HCT116 (cell line): ENCODE data around the gene GOLGA6L2. TPM values are rescaled to one million over a fixed set of nuclear protein-coding genes. Genes with fewer than 3 reads are reported as not detected.

Experiments
- ATAC-seq: fragments of 200-7000 bp; cut with Tn5 transposase; 2 replicates; pipeline ENCODE4 v1.9.1; 2020; ENCODE audit warnings: mild to moderate bottlenecking, moderate library complexity
- BruUV-seq: library from RNA; stranded (reverse); fragments of 400-500 nt; replicated peaks from 2 replicates; lab custom pipeline; 2021; lab: Mats Ljungman, UMichigan
- CTCF ChIA-PET: fragments of 300-600 bp; sonication (Branson Sonifier 250); formaldehyde crosslinking; loops from one replicate; lab custom pipeline; 2021; ENCODE audit warnings: antibody characterized with exemption; lab: Charles Lee
- POLR2A ChIA-PET: fragments of 300-600, 350-600 bp; sonication (Branson Sonifier 250); formaldehyde crosslinking; loops from one replicate; lab custom pipeline; 2021; ENCODE audit warnings: antibody characterized with exemption; lab: Charles Lee
- RAD21 ChIA-PET, 2 experiments: fragments of 300-600 bp; sonication (Branson Sonifier 250); formaldehyde crosslinking; loops; one replicate each; lab custom pipeline; 2023; ENCODE audit warnings: low total read pairs in 2 of 2; ENCODE audit not compliant: uncharacterized antibody in 2 of 2, unreplicated experiment in 2 of 2, low non-redundant PET in 1 of 2; lab: Charles Lee
- DNase-seq: peaks from one replicate; pipeline ENCODE4 v3.0.0-alpha.2; 2010; ENCODE audit warnings: low read depth, low spot score
- H2AFZ ChIP-seq: fragments of 200-600 bp; shearing (Covaris generic), sonication (generic); 2 replicates; pipeline ENCODE4 v1.6.1; 2017; ENCODE audit warnings: low read depth, mixed run types, mixed read lengths, antibody characterized with exemption, low read length; ENCODE audit not compliant: poor library complexity, severe bottlenecking
- H3K27ac ChIP-seq: 2 replicates; pipeline ENCODE4 v1.5.1; 2012; ENCODE audit warnings: low read depth, low read length
- H3K27me3 ChIP-seq: fragments of 200-600 bp; sonication (generic); 2 replicates; pipeline ENCODE4 v1.6.1; 2016; ENCODE audit warnings: mixed run types, low read length, mixed read lengths; ENCODE audit not compliant: insufficient read depth
- H3K36me3 ChIP-seq, 2 experiments: fragments of 200-500 bp in 1 of 2; fragments of 200-600 bp in 1 of 2; sonication (Bioruptor generic) in 1 of 2; sonication (generic) in 1 of 2; 2 replicates each; pipeline versions ENCODE4 v1.5.1 to v1.6.1; 2014 to 2016; ENCODE audit warnings: low read length in 2 of 2, inconsistent platforms in 1 of 2, mixed read lengths in 1 of 2, mixed run types in 1 of 2; ENCODE audit not compliant: insufficient read depth in 2 of 2, control insufficient read depth in 1 of 2
- H3K4me1 ChIP-seq, 2 experiments: fragments of 200-600 bp in 1 of 2; sonication (generic) in 1 of 2; 2 replicates each; pipeline versions ENCODE4 v1.5.1 to v1.6.1; 2012 to 2017; ENCODE audit warnings: low read length in 2 of 2, inconsistent platforms in 1 of 2, mild to moderate bottlenecking in 1 of 2, mixed read lengths in 1 of 2, mixed run types in 1 of 2, moderate library complexity in 1 of 2; ENCODE audit not compliant: insufficient read depth in 2 of 2, control insufficient read depth in 1 of 2
- H3K4me2 ChIP-seq: fragments of 200-600 bp; sonication (generic); 2 replicates; pipeline ENCODE4 v1.6.1; 2017; ENCODE audit warnings: mixed run types, low read length, mixed read lengths
- H3K4me3 ChIP-seq, 2 experiments: fragments of 200-600 bp in 1 of 2; sonication (generic) in 1 of 2; replicated peaks in 1 of 2; 2 replicates each; pipeline ENCODE4 v1.5.1; 2011 to 2016; ENCODE audit warnings: low read length in 2 of 2, control low read depth in 1 of 2, low read depth in 1 of 2, mild to moderate bottlenecking in 1 of 2, mixed read lengths in 1 of 2, mixed run types in 1 of 2
- H3K79me2 ChIP-seq: fragments of 200-600 bp; sonication (generic); 2 replicates; pipeline ENCODE4 v1.6.1; 2017; ENCODE audit warnings: mild to moderate bottlenecking, mixed run types, low read length, moderate library complexity, mixed read lengths; ENCODE audit not compliant: insufficient read depth
- H3K9ac ChIP-seq: fragments of 200-600 bp; sonication (generic); 2 replicates; pipeline ENCODE4 v1.6.1; 2016; ENCODE audit warnings: low read length, mixed read lengths
- H3K9me2 ChIP-seq: fragments of 200-600 bp; sonication (generic), shearing (Covaris generic); 2 replicates; pipeline ENCODE4 v1.6.1; 2017; ENCODE audit warnings: mixed run types, mild to moderate bottlenecking, moderate library complexity; ENCODE audit not compliant: insufficient read depth
- H3K9me3 ChIP-seq, 2 experiments: fragments of 200-500 bp in 1 of 2; fragments of 200-600 bp in 1 of 2; sonication (Bioruptor generic) in 1 of 2; sonication (generic) in 1 of 2; 2 replicates each; pipeline ENCODE4 v1.6.1; 2014 to 2017; ENCODE audit warnings: low read length in 2 of 2, mixed read lengths in 2 of 2, inconsistent platforms in 1 of 2, low read depth in 1 of 2, mild to moderate bottlenecking in 1 of 2, mixed run types in 1 of 2, moderate library complexity in 1 of 2; ENCODE audit not compliant: control insufficient read depth in 1 of 2, insufficient read depth in 1 of 2
- H4K20me1 ChIP-seq: fragments of 200-600 bp; sonication (generic), shearing (Covaris generic); 2 replicates; pipeline ENCODE4 v1.6.1; 2017; ENCODE audit warnings: mixed run types, mild to moderate bottlenecking, moderate library complexity; ENCODE audit not compliant: insufficient read depth
- ELF1 ChIP-seq: IDR thresholded peaks from 2 replicates; pipeline ENCODE4 v1.6.1; 2012; ENCODE audit warnings: low read depth, borderline replicate concordance
- EZH2 ChIP-seq: fragments of 200-600 bp; sonication (generic); IDR thresholded peaks from 2 replicates; pipeline ENCODE4 v1.6.1; 2017; ENCODE audit warnings: antibody characterized with exemption, mixed run types
- EZH2phosphoT487 ChIP-seq: fragments of 200-600 bp; IDR thresholded peaks from 2 replicates; pipeline ENCODE4 v1.6.1; 2018; ENCODE audit warnings: antibody characterized with exemption, borderline replicate concordance
- FOSL1 ChIP-seq: IDR thresholded peaks from 2 replicates; pipeline ENCODE4 v1.6.1; 2012; ENCODE audit warnings: low read depth
- POLR2A ChIP-seq: IDR thresholded peaks from 2 replicates; pipeline ENCODE4 v1.7.0; 2011; ENCODE audit warnings: borderline replicate concordance; ENCODE audit not compliant: insufficient read depth, insufficient read length; ENCODE audit errors: extremely low read depth
- POLR2AphosphoS5 ChIP-seq: IDR thresholded peaks from 2 replicates; pipeline ENCODE4 v1.6.1; 2011; ENCODE audit warnings: mild to moderate bottlenecking, low read depth, low read length, moderate library complexity
- REST ChIP-seq: IDR thresholded peaks from 2 replicates; pipeline ENCODE4 v1.6.1; 2012; ENCODE audit warnings: low read depth
- SP1 ChIP-seq: IDR thresholded peaks from 2 replicates; pipeline ENCODE4 v1.6.1; 2012; ENCODE audit warnings: low read depth
- SRF ChIP-seq: IDR thresholded peaks from 2 replicates; pipeline ENCODE4 v1.6.1; 2012; ENCODE audit warnings: low read depth
- ZFX ChIP-seq: fragments of 450-650 bp; IDR thresholded peaks from 2 replicates; pipeline ENCODE4 v1.6.1; 2017
- intact Hi-C: fragments of 100-400 bp; cut with micrococcal nuclease; formaldehyde crosslinking; loops from 2 replicates; pipeline ENCODE4 v1.10.0; 2022
- total RNA-seq: library from RNA; stranded (reverse); gene quantifications from one replicate; pipeline ENCODE4 v1.2.1, GENCODE V29; 2021; ENCODE audit not compliant: unreplicated experiment

GOLGA6L2 gene
- total RNA-seq, 1 experiment from 2014 or later: not detected

GRCh38 chr15:23457890-23458289, 10.8 kb upstream of the GOLGA6L2 start:
- intact Hi-C loops: loop anchor here (2.0 kb wide), 1 partner anchor 47 kb away; no protein-coding TSS in a partner anchor
- H3K27ac ChIP-seq: no peak overlapping the region
- no peak overlapping the region for H3K4me2 ChIP-seq
- H3K79me2 ChIP-seq: no peaks in the 10 kb centered on the region
- DNase-seq: no peak
- no peaks in the 10 kb centered on the region for H4K20me1 ChIP-seq
- H3K9ac ChIP-seq: no peak overlapping the region
- CTCF ChIA-PET: interaction anchor here (1.0 kb wide), 1 partner anchor 10 kb away, joined by 3 read pairs; no protein-coding TSS in a partner anchor
- no peak overlapping the region for H3K4me3 ChIP-seq
- H3K36me3 ChIP-seq: no peaks in the 10 kb centered on the region
- TF ChIP-seq FOSL1 (no peak), POLR2AphosphoS5 (no peak), EZH2phosphoT487 (no peak), EZH2 (no peak), SP1 (no peak), REST (no peak), POLR2A (no peak), ZFX (no peak), SRF (no peak), ELF1 (no peak)
- H3K9me2 ChIP-seq: no peaks in the 10 kb centered on the region
- no peak overlapping the region for H2AFZ ChIP-seq
- POLR2A ChIA-PET: no interaction called here
- ATAC-seq: no peak
- H3K9me3 ChIP-seq: no peaks in the 10 kb centered on the region
- BruUV-seq: no TSS peak
- RAD21 ChIA-PET: no interaction called here
- peaks cover 11% of the 10 kb centered on the region for H3K27me3 ChIP-seq
- H3K4me1 ChIP-seq: no peaks in the 10 kb centered on the region
